Measurements from ENCODE around the gene SLC34A3.
"Not testable (repeated sequence)": the region's sequence is repeated elsewhere in the genome, so short reads cannot be mapped to it uniquely, and the experiment has no call there.

Gene SLC34A3

GRCh38 chr9:137236936-137237421 lies 6.3 kb downstream of the SLC34A3 start:
- in situ Hi-C loops (cut with HindIII; ENCODE audit: low sequenced_read_pairs), result no loop called here
- no peak overlapping the region for H3K4me3 ChIP-seq (ENCODE audit: low read depth, low read length)
- no peak for DNase-seq (ENCODE audit: low read depth, low spot score)
- TF ChIP-seq, protein P1, sequence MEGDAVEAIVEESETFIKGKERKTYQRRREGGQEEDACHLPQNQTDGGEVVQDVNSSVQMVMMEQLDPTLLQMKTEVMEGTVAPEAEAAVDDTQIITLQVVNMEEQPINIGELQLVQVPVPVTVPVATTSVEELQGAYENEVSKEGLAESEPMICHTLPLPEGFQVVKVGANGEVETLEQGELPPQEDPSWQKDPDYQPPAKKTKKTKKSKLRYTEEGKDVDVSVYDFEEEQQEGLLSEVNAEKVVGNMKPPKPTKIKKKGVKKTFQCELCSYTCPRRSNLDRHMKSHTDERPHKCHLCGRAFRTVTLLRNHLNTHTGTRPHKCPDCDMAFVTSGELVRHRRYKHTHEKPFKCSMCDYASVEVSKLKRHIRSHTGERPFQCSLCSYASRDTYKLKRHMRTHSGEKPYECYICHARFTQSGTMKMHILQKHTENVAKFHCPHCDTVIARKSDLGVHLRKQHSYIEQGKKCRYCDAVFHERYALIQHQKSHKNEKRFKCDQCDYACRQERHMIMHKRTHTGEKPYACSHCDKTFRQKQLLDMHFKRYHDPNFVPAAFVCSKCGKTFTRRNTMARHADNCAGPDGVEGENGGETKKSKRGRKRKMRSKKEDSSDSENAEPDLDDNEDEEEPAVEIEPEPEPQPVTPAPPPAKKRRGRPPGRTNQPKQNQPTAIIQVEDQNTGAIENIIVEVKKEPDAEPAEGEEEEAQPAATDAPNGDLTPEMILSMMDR (IDR thresholded peaks at IDR 0.05; ENCODE audit: low read depth, low read length), result no peak

GRCh38 chr9:137237759-137238726 lies 7.3 kb downstream of the SLC34A3 start:
- in situ Hi-C loops (cut with HindIII; ENCODE audit: low sequenced_read_pairs), result no loop called here
- TF ChIP-seq, protein P1 (IDR thresholded peaks at IDR 0.05; ENCODE audit: low read depth, low read length), result no peak

DNA sequence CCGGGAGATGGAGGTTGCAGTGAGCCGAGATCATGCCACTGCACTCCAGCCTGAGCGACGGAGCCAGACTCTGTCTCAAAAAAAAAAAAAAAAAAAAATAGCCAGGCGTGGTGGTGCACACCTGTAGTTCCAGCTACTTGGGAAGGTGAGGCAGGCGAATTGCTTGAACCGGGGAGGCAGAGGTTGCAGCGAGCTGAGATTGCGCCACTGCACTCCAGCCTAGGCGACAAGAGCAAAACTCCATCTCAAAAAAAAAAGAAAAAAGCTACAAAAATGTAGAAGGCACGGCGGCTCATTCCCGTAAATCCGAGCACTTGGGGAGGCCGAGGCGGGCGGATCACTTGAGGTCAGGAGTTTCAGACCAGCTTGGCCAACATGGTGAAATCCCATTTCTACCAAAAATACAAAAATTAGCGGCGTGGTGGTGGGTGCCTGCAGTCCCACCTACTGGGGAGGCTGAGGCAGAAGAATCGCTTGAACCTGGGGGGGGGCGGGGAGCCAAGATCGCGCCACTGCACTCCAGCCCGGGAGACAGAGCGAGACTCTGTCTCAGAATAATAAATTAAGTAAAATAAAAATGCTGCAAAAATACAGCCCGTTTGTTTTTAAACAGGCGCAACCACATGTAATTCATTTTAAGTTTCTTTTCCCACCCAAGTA lies 9.0 kb downstream of the SLC34A3 start:
- DNase-seq (ENCODE audit: low read depth, low spot score); in situ Hi-C loops (cut with HindIII; ENCODE audit: low sequenced_read_pairs): not testable (repeated sequence)
- peak overlapping the region; percentile 50 for H3K4me3 ChIP-seq (ENCODE audit: low read depth, low read length)

More at GRCh38 chr9:137237759-137238726, 7.3 kb downstream of the SLC34A3 start:
- DNase-seq (ENCODE audit: low read depth, low spot score), result no peak
- no peak overlapping the region for H3K4me3 ChIP-seq (ENCODE audit: low read depth, low read length)

DNA sequence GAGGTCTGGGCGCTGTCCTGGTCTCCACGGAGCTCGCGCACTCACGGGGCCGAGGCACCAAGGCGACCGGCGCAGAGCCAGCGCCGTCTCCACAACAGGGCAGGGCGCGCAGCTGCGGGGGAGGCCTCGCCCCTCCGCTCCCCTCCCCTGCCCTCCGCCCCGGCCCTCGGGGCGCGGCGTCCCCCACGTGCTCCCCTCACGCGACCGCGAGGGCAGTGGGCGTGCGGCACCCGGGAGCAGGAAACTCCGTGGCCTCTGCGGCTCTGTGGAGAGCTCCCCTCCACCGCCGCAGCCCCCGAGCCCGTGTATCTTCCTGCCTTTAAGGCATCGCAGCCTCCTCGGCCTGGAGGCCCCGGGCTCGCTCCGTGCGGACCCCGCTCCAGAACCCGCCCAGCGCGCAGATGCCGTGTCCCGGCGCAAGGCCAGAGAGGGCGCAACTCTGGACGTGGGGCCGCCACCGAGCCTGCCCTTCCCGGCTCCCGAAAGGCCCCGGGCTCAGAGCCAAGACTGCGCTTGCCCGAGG lies 9.7 kb downstream of the SLC34A3 start:
- DNase-seq (ENCODE audit: low read depth, low spot score), result peak; percentile 83
- in situ Hi-C loops (cut with HindIII; ENCODE audit: low sequenced_read_pairs), result no loop called here
- TF ChIP-seq, protein P1 (IDR thresholded peaks at IDR 0.05; ENCODE audit: low read depth, low read length), result no peak
- H3K4me3 ChIP-seq (ENCODE audit: low read depth, low read length), result peak overlapping the region; percentile 50

GRCh38 chr9:137240841-137241489 lies 10.3 kb downstream of the SLC34A3 start, which contains the start of gene TUBB4B:
Gene TUBB4B (plus strand): TSS chr9:137241287. CDS start chr9:137241361, 74 bp downstream.
- in situ Hi-C loops (cut with HindIII; ENCODE audit: low sequenced_read_pairs), result no loop called here
- TF ChIP-seq, protein P1 (IDR thresholded peaks at IDR 0.05; ENCODE audit: low read depth, low read length), result no peak
- peak within 1 kb of the TSS; percentile 80 for H3K4me3 ChIP-seq (ENCODE audit: low read depth, low read length)
- DNase-seq (ENCODE audit: low read depth, low spot score), result peak; percentile 100

- peak; percentile 33 for DNase-seq (ENCODE audit: low read depth, low spot score)
- in situ Hi-C loops (cut with HindIII; ENCODE audit: low sequenced_read_pairs), result no loop called here
- peak overlapping the region; percentile 80 for H3K4me3 ChIP-seq (ENCODE audit: low read depth, low read length)
- TF ChIP-seq, protein P1 (IDR thresholded peaks at IDR 0.05; ENCODE audit: low read depth, low read length), result no peak
Observed at GRCh38 chr9:137241490-137242268, 11.0 kb downstream of the SLC34A3 start.
